ENCODE results near the gene HYDIN. TPM values are rescaled to one million over a fixed set of nuclear protein-coding genes. Genes with fewer than 3 reads are reported as not detected.

Gene HYDIN
- polyA plus RNA-seq, 1 of the 3 experiments (the other 2 are of a cell fraction) = 0.33 TPM

GRCh38 chr16:71258372-71258771 lies 27.9 kb upstream of the HYDIN start:
- ChIA-PET CTCF (interaction anchor here (1.0 kb wide), 1 partner anchor 53 kb away, joined by 3 read pairs; no protein-coding TSS in a partner anchor), POLR2A (no interaction called here)
- Histone ChIP-seq H3F3A (replicated peaks; ENCODE audit: insufficient read depth) (no peaks in the 10 kb centered on the region), H2AFZ (ENCODE audit: low read depth) (no peak overlapping the region), H3K36me3 (replicated peaks in 1 of 2; ENCODE audit: control insufficient read depth in 1 of 2, insufficient read depth in 2 of 2, low read length in 1 of 2) (no peaks in the 10 kb centered on the region), H3K9me2 (no peaks in the 10 kb centered on the region), H3K4me2 (no peak overlapping the region), H3K9me3 (no peaks in the 10 kb centered on the region), H3K27ac (ENCODE audit: low read depth in 2 of 2, low read length in 1 of 2) (no peak overlapping the region), H4K20me1 (ENCODE audit: insufficient read depth) (no peaks in the 10 kb centered on the region), H3K4me3 (ENCODE audit: low read depth in 2 of 2, low read length in 1 of 2) (no peak overlapping the region), H3K79me2 (ENCODE audit: insufficient read depth) (no peaks in the 10 kb centered on the region), H3K27me3 (ENCODE audit: insufficient read depth) (no peaks in the 10 kb centered on the region; the same call in 1 of the 2 replicates), H3K4me1 (ENCODE audit: control insufficient read depth in 1 of 2, insufficient read depth in 2 of 2, low read depth in 1 of 2, low read length in 1 of 2) (peaks cover 0 to 9% of the 10 kb centered on the region in 2 experiments; a peak in 2 of 4 replicates), H3K9ac (no peak overlapping the region)
- no peak for TF ChIP-seq JUND (IDR thresholded peaks at IDR 0.05)
- no peak for TF ChIP-seq MAX (IDR thresholded peaks at IDR 0.05; ENCODE audit: low read depth)
- TF ChIP-seq RFX5 (IDR thresholded peaks at IDR 0.05; ENCODE audit: low read length) = no peak
- no peak for TF ChIP-seq FOSL2 (IDR thresholded peaks at IDR 0.05; ENCODE audit: borderline replicate concordance, low read depth)
- TF ChIP-seq TCF12 (IDR thresholded peaks at IDR 0.05) = no peak
- TF ChIP-seq FOXJ3 (CRISPR knock-in tag; IDR thresholded peaks at IDR 0.05) = no peak
- no peak for TF ChIP-seq CTCF (IDR thresholded peaks at IDR 0.05)
- no peak for TF ChIP-seq SMC3 (IDR thresholded peaks at IDR 0.05; ENCODE audit: low read depth, low read length)
- TF ChIP-seq POLR2AphosphoS5 (IDR thresholded peaks at IDR 0.05; ENCODE audit: low read depth, low read length) = no peak
- no peak for TF ChIP-seq GABPA (IDR thresholded peaks at IDR 0.05; ENCODE audit: low read depth)
- TF ChIP-seq MXI1 (IDR thresholded peaks at IDR 0.05; ENCODE audit: low read depth, low read length) = no peak
- no peak for TF ChIP-seq RAD21 (IDR thresholded peaks at IDR 0.05; ENCODE audit: low read length)
- no peak for TF ChIP-seq YY1 (IDR thresholded peaks at IDR 0.05; ENCODE audit: low read depth)
- TF ChIP-seq TAF1 (IDR thresholded peaks at IDR 0.05; ENCODE audit: borderline replicate concordance, low read depth, low read length) = no peak
- no peak for TF ChIP-seq PBX3 (IDR thresholded peaks at IDR 0.05)
- no peak for DNase-seq
- 5% methylated on average over 1 of the region's 1 CpG for WGBS (ENCODE audit: low lambda C conversion rate)

- POLR2A ChIA-PET = no interaction called here
- no peak overlapping the region for H3K9ac ChIP-seq
- no peak for DNase-seq
- no peak overlapping the region for H3K4me3 ChIP-seq (ENCODE audit: low read depth in 2 of 2, low read length in 1 of 2)
- no peak overlapping the region for H2AFZ ChIP-seq (ENCODE audit: low read depth)
- CTCF ChIA-PET = interaction anchor here (1.0 kb wide), 1 partner anchor 54 kb away, joined by 3 read pairs; no protein-coding TSS in a partner anchor
- no peaks in the 10 kb centered on the region for H3K9me3 ChIP-seq
- no peaks in the 10 kb centered on the region for H3K36me3 ChIP-seq (replicated peaks in 1 of 2; ENCODE audit: control insufficient read depth in 1 of 2, insufficient read depth in 2 of 2, low read length in 1 of 2)
- no peaks in the 10 kb centered on the region for H3K9me2 ChIP-seq
- TF ChIP-seq EP300 (IDR thresholded peaks at IDR 0.05; ENCODE audit: borderline replicate concordance in 1 of 2, low read depth in 1 of 2, low read length in 1 of 2) = no peak
- TF ChIP-seq FOSL2 (IDR thresholded peaks at IDR 0.05; ENCODE audit: borderline replicate concordance, low read depth) = no peak
- TF ChIP-seq CHD2 (IDR thresholded peaks at IDR 0.05; ENCODE audit: low read length, partially characterized antibody) = no peak
- TF ChIP-seq TCF12 (IDR thresholded peaks at IDR 0.05) = no peak
- TF ChIP-seq CTCF (IDR thresholded peaks at IDR 0.05) = no peak
- no peak for TF ChIP-seq MAX (IDR thresholded peaks at IDR 0.05; ENCODE audit: low read depth)
- no peak for TF ChIP-seq YY1 (IDR thresholded peaks at IDR 0.05; ENCODE audit: low read depth)
- TF ChIP-seq TAF1 (IDR thresholded peaks at IDR 0.05; ENCODE audit: borderline replicate concordance, low read depth, low read length) = no peak
- TF ChIP-seq RAD21 (IDR thresholded peaks at IDR 0.05; ENCODE audit: low read length) = no peak
- TF ChIP-seq SIN3A (IDR thresholded peaks at IDR 0.05; ENCODE audit: borderline replicate concordance, low read depth, low read length) = no peak
- TF ChIP-seq ZBTB33 (IDR thresholded peaks at IDR 0.05; ENCODE audit: borderline replicate concordance, low read depth) = no peak
- no peak for TF ChIP-seq MEF2A (IDR thresholded peaks at IDR 0.05; ENCODE audit: borderline replicate concordance, low read depth)
- H3K27ac ChIP-seq (ENCODE audit: low read depth in 2 of 2, low read length in 1 of 2) = no peak overlapping the region
- no peaks in the 10 kb centered on the region for H3F3A ChIP-seq (replicated peaks; ENCODE audit: insufficient read depth)
- 17% methylated on average over 1 of the region's 1 CpG for WGBS (ENCODE audit: low lambda C conversion rate)
- no peaks in the 10 kb centered on the region for H4K20me1 ChIP-seq (ENCODE audit: insufficient read depth)
- H3K4me2 ChIP-seq = no peak overlapping the region
- H3K4me1 ChIP-seq (ENCODE audit: control insufficient read depth in 1 of 2, insufficient read depth in 2 of 2, low read depth in 1 of 2, low read length in 1 of 2) = peaks cover 0 to 9% of the 10 kb centered on the region in 2 experiments; a peak in 2 of 4 replicates
- H3K79me2 ChIP-seq (ENCODE audit: insufficient read depth) = no peaks in the 10 kb centered on the region
- H3K27me3 ChIP-seq (ENCODE audit: insufficient read depth) = no peaks in the 10 kb centered on the region; the same call in 1 of the 2 replicates
Observed at GRCh38 chr16:71257768-71258167, 27.2 kb upstream of the HYDIN start.
